Putamen (tissue), 1 donor: ENCODE data around the gene RABGAP1L.
"Not testable (repeated sequence)": the region's sequence is repeated elsewhere in the genome, so short reads cannot be mapped to it uniquely, and the experiment has no call there.

Experiments used
- DNase-seq: peaks from one replicate; pipeline ENCODE4 v3.0.0-alpha.2; 2016; ENCODE audit warnings: low spot score

RABGAP1L gene

GRCh38 chr1:174572771-174573170 lies 413.5 kb downstream of the RABGAP1L start:
- DNase-seq, result no peak

- not testable (repeated sequence) for DNase-seq
Measured at GRCh38 chr1:174576120-174576519, 416.8 kb downstream of the RABGAP1L start.

GRCh38 chr1:174577681-174578080 lies 418.4 kb downstream of the RABGAP1L start:
- DNase-seq, result no peak

DNA sequence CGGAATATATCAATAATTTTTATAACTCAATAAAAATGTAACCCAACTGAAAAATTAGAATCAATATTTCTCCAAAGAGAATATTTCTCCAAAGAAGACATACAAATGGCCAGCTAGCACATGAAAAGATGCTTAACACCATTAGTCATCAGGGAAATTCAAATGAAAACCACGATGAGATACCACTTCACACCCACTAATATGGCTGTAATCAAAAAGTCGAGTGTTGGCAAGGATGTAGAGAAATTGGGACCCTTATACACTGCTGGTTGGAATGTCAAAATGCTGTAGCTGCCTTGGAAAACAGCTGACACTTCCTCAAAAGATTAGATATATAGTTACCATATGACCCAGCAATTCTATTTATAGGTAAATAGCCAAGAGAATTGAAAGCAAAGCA lies 421.5 kb downstream of the RABGAP1L start:
- no peak for DNase-seq

GRCh38 chr1:174583316-174583715 lies 424.0 kb downstream of the RABGAP1L start:
- no peak for DNase-seq

- DNase-seq, result no peak
Measured at GRCh38 chr1:174584071-174584470, 424.8 kb downstream of the RABGAP1L start.

GRCh38 chr1:174588618-174589017 lies 429.3 kb downstream of the RABGAP1L start:
- not testable (repeated sequence) for DNase-seq

DNA sequence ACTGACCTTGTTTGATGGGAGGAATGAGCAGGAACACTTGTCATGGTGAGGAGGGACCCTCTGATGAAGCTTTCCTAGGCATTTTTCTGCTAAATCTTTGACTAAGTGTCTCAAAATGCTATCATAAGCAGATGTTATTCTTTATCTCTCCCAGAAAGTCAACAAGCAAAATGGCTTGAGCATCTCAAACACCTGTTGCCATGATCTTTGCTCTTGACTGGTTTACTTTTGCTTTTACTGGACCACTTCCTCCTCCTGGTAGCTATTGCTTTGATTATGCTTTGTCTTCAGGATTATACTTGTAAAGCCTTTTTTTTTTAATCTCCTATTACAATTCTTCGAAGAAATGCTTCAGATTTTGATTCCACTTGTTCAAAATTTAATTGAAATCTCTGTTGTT lies 445.9 kb downstream of the RABGAP1L start:
- no peak for DNase-seq

DNA sequence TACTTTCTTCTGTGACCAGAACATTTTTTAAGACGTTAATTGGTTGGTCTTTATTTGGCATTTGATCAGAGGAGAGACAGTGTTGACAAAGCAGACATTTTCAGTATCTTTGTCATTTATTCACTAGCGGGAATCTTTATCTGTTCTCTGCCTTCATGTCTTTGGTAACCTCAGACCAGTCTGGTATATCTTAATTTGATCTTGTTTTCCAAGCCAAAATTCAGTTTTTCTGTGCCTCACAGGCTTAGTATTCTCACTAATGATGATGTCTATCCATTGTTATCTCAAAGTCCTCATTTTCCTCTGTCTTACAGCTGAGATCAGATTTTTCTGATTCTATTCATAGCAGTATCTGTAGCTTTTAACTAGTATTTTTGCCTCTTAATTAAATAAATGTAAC lies 447.2 kb downstream of the RABGAP1L start:
- DNase-seq, result no peak

DNA sequence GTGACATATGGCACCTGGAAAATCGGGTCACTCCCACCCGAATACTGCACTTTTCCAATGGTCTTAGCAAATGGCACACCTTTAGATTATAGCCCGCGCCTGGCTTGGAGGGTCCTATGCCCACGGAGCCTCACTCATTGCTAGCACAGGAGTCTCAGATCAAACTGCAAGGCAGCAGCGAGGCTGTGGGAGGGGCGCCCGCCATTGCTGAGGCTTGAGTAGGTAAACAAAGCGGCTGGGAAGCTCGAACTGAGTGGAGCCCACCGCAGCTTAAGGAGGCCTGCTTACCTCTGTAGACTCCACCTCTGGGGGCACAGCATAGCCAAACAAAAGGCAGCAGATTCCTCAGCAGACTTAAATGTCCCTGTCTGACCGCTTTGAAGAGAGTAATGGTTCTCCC lies 458.6 kb downstream of the RABGAP1L start:
- DNase-seq, result not testable (repeated sequence)

DNA sequence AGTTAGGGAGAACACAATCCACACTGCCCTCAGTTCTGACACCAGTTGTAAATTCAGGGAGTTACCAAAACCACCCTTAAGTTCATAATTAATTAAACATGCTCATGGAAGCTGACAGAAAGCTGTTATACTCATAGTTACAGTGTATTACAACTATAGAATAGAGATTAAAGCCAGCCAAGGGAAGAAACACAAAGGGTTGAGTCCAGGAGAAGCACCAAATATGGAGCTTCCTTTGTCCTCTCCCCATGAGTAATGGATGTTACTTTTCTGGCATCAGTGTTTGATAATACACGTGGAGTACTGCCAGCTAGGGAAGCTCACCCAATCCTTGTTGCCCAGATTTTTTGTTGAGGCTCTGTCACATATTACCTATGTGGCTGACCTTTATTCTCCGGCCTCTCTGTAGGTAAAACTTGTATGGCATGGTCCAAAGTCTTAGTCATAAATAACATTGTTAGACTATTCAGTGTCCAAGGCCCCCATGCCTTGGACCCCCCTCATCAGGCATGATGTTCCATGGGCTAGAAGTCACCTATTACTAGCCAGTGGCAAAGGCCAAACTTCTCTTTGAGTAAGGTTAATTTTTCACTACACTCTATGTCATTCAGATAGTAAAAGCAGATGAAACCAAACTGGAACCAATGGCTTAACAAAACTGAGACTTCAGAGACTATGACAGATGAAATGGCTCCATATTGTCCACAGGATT lies 464.2 kb downstream of the RABGAP1L start:
- no peak for DNase-seq

- no peak for DNase-seq
Measured at GRCh38 chr1:174626031-174627025, 467.0 kb downstream of the RABGAP1L start.

DNA sequence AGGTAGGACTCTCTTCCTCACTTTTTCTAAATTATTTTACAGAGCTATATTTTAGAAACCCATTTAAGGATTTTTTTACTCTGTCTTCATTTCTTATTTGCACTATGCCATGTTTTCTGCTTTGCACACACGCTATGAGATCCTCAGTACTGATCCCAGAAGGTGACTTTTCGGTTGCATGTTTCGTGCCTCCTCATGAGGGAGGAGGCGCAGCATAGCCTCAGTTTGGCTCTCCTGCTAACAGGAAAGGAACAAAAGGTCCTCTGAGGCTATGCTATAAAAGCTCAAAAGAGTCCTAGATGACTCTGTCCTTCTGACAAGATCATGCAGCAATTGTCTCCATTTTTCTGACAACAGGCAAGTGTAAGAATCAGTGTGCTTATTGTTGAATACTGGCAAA lies 478.2 kb downstream of the RABGAP1L start:
- no peak for DNase-seq

DNA sequence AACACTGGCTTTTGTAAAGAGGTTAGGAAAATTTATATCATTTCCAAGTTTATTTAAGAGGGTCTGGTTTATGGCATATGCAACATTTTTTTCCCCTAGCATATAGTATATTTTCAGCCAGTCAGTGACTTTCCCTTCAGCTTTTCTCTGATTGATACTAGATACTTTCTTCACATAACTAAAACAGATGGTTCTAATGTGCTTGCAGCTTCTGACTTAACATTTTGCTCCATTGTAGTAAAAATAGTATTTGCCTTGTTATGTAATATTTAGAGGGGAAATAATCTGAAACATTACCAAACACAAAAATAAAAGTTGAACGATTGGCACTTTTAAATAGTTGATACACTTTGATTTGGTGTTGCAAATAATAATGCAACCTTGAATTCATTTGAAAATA lies 480.1 kb downstream of the RABGAP1L start:
- DNase-seq, result no peak

GRCh38 chr1:174640783-174641182 lies 481.5 kb downstream of the RABGAP1L start:
- DNase-seq, result no peak

- DNase-seq, result no peak
Measured at GRCh38 chr1:174642393-174642792, 483.1 kb downstream of the RABGAP1L start.

- DNase-seq, result no peak
Measured at GRCh38 chr1:174643206-174643605, 483.9 kb downstream of the RABGAP1L start.

DNA sequence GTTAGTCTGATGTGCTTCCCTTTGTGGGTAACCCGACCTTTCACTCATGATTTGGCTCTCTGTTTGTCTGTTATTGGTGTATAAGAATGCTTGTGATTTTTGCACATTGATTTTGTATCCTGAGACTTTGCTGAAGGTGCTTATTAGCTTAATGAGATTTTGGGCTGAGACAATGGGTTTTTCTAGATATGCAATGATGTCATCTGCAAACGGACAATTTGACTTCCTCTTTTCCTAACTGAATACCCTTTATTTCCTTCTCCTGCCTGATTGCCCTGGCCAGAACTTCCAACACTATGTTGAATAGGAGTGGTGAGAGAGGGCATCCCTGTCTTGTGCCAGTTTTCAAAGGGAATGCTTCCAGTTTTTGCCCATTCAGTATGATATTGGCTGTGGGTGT lies 490.3 kb downstream of the RABGAP1L start:
- not testable (repeated sequence) for DNase-seq

GRCh38 chr1:174652569-174653280 lies 493.4 kb downstream of the RABGAP1L start:
- no peak for DNase-seq

GRCh38 chr1:174654560-174654959 lies 495.2 kb downstream of the RABGAP1L start:
- no peak for DNase-seq

GRCh38 chr1:174656409-174657059 lies 497.2 kb downstream of the RABGAP1L start:
- DNase-seq, result no peak

GRCh38 chr1:174657411-174657810 lies 498.1 kb downstream of the RABGAP1L start:
- no peak for DNase-seq
